HG02642 (cell line): Measurements from ENCODE around the gene HBZ.
"Not testable (repeated sequence)": the region's sequence is repeated elsewhere in the genome, so short reads cannot be mapped to it uniquely, and the experiment has no call there.

ENCODE experiments used
- ATAC-seq: cut with Tn5 transposase; IDR thresholded peaks from one replicate; pipeline ENCODE4 v1.9.1; 2021; ENCODE audit warnings: mild to moderate bottlenecking; ENCODE audit not compliant: unreplicated experiment, poor library complexity

Gene HBZ

DNA sequence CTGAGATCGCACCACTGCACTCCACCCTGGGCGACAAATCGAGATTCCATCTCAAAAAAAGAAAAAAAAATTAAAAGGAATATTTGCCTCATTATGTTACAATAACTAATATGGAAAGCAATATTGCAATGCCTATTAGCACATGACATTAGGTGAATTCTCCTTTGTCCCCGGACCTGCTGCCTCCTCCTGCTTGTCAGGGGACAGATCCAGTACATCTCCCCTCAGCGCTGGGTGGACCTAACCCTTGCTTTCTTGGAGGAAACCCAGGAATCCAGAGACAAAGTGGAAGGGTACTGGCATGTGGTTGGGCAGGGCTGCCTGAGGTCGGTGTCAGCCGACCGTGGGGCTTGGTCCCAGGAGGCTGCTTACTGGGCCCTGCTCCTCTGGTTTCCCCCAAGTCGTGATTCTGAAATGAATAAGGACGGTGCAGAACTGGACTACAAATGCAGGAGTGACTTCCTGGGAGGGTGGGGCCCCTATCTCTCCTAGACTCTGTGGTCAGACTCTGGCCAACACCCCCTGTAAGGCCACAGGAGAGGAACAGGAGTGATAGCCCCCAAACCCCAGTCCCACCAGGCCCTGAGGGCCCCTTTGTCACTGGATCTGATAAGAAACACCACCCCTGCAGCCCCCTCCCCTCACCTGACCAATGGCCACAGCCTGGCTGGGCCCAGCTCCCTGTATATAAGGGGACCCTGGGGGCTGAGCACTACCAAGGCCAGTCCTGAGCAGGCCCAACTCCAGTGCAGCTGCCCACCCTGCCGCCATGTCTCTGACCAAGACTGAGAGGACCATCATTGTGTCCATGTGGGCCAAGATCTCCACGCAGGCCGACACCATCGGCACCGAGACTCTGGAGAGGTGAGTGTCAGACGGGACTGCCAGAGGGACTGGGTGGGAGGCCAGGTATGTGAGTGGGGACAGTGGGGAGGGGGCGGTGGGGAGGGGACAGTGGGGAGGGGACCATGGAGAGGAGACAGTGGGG, at the start of gene HBZ:
Gene HBZ (plus strand): TSS at position 504 of the 988 bp plus-strand sequence. CDS start 266 bp downstream, at position 770.
- ATAC-seq: no peak

DNA sequence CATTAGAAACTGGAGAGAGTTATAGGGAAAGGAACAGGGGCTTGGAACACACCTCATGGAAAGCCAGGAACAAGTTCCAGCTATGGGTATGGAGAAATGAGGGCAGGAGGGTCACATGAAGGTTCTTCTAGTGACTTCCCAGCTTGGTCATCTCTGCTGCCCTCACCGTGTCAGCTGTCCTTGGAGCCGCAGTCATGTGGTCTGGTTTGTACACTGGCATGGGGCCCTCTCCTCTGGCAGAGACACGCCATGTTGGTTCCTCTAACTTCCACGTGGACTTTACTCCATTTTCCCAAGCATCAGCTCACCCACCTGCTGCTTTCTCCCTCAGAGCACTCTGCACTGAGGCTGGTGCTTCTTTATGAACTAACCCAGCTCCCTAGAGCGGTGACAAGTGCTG, 48.1 kb upstream of the HBZ start:
- ATAC-seq: no peak

DNA sequence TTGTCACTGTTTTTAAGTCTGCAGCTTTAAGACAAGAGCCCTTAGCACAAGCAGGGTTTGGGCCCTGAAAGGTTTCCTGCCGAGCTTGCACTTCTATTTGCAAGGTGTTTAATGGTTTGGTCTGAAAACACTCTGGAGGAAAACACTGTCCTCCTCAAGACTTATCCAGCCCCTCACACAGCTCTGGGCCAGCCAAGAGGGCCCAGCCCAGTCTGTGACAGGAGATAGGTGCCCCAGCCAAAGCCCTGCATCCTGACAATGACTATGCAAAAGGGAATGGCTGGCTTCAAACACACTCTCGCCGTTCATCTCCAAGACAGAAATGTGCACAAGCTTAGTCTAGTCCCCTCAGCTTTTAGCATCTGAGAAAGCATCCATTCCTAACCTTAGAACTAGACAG, 47.5 kb upstream of the HBZ start:
- ATAC-seq: no peak

DNA sequence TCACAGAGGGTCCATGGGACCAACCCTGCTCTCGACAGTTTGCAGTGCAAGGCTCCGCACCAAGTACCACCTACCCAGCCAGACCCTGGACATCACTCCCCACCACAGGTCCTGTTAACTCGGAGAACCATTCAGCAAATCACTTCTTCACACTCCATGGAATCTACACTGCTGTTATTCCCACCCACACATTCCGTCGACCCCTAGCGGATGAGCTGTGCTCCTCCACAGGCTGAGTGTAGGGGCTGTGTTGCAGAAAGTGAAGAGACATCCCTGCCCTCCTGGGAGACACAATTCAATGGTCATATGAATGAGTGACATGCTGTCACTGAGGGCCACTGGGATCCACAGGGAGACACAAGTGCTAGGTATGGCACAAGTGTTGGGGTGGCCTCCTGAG, 46.9 kb upstream of the HBZ start:
- ATAC-seq: no peak

DNA sequence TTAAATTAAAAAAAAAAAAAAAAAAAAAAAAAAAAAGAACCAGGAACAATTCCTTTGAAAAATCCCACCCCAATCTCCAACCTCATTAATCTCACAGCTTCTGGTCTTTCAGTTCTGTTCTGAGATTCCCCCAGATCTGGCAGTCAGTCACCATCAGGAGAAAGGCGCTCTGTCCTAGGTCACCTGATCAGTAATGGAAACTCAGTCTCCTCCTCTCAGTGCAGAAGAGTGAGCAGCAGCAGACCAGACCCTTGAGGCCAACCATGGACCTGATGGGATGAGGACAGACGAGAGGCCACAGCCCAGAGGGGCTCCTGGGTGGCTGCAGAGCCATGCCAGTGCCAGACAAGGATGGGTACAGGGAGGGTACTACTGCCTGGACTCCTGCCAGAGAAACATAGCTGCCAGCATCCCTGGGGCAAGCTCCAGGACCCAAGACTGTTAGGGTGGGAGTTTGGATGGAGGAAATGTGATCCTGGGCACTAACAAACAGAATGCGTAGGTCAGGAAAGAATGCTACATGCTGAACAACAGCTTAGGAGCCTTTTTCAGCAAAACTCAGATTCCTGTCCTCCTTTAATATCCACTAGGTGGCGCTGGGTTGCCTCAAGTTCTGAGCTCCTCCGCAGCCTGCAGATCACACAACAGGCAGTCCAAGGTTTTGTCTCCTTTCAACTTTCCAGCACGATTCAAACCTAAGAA, 45.7 kb upstream of the HBZ start:
- ATAC-seq: no peak

DNA sequence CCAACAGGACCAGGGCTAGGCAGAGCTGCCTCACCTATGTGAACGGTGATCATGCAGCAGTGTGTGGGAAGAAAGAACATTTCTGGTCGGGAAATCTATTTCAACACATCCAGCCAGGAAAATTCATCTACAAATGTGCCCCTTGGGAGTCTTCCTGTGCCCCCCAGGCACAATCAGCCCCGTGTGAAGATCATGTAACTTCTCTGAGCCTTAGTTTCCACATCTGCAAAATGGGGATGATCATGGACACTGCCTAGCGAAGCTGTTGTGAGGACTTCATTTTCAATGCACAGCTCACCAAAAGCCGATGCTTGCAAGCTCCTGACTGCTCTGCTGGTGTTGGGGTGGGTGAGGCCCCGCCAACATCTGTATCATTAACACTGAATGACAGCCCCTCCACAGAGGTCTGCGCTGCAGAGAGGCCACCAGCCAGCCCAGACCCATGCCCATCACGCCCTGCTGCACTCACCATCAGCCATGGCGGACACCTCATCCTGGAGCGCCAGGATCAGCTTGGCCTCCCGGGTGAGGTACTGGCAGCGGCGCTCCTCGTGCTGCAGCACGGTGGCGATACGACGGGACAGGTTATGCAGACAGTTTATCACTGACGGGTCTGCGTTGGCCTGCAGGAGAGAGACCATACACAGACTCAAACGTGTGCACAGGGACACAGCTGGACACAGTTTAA, 40.1 kb upstream of the HBZ start:
- ATAC-seq: no peak

DNA sequence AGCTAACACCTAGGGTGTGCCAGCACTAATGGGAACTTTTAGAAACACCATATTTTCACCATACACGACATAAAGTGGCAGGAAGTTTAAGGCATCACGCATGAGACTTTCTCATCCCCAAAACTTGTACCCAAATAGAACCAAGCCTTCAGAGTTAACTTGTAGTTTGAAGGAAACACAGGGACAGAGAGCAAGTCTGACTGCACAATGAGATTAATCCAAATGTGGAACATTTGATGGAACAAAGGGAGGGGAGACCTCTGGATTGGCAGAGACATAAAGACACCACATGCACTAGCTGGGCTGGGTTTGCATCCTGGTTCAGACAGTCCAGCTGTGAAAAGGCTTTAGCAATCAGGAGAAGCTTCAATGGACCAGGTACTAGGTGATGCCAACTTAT, 38.1 kb upstream of the HBZ start:
- no peak for ATAC-seq

GRCh38 chr16:116015-116414, 36.4 kb upstream of the HBZ start:
- no peak for ATAC-seq

DNA sequence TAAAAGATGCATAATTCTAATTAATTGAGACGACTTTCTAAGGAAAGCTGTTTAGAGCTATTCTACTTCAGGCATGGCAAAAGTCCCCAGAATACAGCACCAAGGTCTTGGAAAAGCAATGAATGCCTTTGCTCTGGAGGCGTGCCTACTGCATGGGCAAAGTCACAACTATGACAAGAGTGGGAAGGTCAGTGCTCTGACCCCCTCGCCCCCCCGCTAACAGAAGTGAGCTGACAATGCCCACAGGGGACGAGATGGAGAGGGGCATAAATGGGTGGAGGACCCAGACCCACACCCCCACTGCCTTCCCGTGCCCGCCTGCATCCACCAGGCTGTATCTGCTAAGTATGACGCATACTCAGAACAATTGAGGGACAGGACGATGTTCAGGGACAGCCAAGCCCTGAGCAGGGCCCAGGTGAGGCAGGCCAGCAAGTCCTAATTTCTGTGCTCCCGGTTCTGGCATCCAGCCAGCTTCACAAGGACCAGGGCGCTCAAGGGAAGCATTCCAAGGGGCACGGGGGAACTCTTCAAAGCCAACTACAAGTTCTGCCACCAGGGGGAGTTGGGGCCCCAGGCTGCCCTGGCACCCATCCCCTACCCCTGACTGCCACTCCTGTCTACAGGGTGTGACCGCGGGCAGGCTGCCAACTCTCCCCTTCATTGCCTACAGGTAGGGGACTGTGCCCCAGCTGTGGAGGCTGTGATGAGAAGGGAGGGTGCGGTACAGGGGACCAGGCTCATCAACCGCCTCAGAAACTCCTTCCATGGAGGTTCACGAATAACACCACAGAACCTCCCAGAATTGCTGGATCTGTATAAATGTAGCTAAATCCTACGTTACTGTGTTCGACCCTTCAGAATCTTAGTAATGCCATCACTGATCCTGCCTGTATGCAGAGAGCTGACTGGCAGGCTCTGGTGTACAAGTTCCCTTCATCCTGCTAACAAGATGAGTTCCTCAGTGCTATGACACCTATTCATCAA, 34.8 kb upstream of the HBZ start:
- ATAC-seq: no peak

- no peak for ATAC-seq
Observed at GRCh38 chr16:118857-119256, 33.6 kb upstream of the HBZ start.

GRCh38 chr16:119295-119694, 33.1 kb upstream of the HBZ start:
- no peak for ATAC-seq

DNA sequence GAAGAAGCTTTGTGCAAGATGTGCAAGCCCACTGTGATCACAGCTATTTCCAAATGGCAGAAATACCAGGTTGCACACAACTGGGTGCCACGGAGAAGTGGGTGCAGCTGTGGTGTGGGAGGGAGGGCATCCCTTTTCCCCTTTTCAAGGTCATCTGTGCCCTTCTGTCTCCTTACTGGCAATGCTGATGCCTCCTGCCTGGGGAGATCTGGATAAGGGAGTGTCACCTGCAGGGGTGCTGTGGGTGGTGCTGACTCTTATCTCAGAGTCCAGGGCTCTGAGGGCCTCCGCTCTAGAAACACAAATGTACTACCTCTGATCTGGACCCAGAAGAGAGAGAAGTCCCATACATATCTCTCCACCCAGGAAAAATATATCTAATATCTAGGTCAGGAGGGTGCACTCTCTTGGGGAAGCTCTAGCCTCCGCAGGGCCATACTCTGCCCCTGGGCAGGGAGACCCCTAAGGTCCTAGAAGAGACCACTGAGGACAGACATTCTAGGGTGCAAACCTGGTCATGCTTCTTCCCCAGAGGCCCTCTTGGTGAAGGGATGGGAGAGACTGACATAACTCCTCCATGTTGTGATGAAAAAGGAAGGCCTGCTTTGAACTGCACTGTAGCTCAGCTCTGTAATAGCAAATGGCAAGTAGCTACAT, 32.5 kb upstream of the HBZ start:
- ATAC-seq: no peak

- ATAC-seq: no peak
Observed at GRCh38 chr16:120756-121155, 31.7 kb upstream of the HBZ start.

GRCh38 chr16:122361-122760, 30.1 kb upstream of the HBZ start:
- no peak for ATAC-seq

- ATAC-seq: not testable (repeated sequence)
Observed at GRCh38 chr16:123558-124350, 28.7 kb upstream of the HBZ start.

GRCh38 chr16:125011-125410, 27.4 kb upstream of the HBZ start:
- no peak for ATAC-seq

DNA sequence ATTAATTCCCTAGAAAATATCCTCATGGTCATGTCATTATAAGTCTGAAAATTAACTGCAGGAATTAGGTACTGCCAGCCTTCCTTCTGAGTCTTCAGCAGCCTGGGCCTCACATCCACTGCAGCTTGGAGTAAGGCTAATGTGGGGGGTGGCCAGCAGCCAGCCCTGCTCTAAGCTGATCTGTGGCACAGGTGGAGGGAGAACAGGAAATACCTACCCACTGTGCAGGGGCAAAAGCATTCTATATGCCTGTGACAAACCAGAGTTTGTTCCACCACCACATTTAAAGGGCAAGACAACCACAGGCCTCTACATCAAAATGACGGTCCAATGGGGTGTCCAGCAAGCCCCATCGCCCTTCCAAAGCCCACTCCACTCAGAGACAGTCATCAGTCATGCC, 23.4 kb upstream of the HBZ start:
- ATAC-seq: no peak

- no peak for ATAC-seq
Observed at GRCh38 chr16:130533-131173, 21.8 kb upstream of the HBZ start.
